Neural progenitor cell (in vitro differentiated cells): ENCODE data around the gene SLC25A42. TPM values are rescaled to one million over a fixed set of nuclear protein-coding genes. Genes with fewer than 3 reads are reported as not detected.

Experiments
- DNase-seq: peaks from one replicate; pipeline ENCODE4 v3.0.0-alpha.2; 2016; ENCODE audit warnings: low spot score
- H2AFZ ChIP-seq: fragments of 200-600 bp; sonication (generic); replicated peaks from 2 replicates; pipeline ENCODE4 v1.6.1; 2016; ENCODE audit warnings: antibody characterized with exemption
- H3F3A ChIP-seq: fragments of 200-600 bp; sonication (generic); 2 replicates; pipeline ENCODE4 v1.6.1; 2016; ENCODE audit warnings: antibody characterized with exemption, low read depth
- H3K27ac ChIP-seq: fragments of 200-600 bp; sonication (generic); 2 replicates; pipeline ENCODE4 v1.5.1; 2016; ENCODE audit warnings: mild to moderate bottlenecking
- H3K27me3 ChIP-seq: fragments of 200-600 bp; sonication (generic); 2 replicates; pipeline ENCODE4 v1.6.1; 2016; ENCODE audit warnings: mild to moderate bottlenecking, moderate library complexity
- H3K36me3 ChIP-seq: fragments of 200-600 bp; sonication (generic); 2 replicates; pipeline ENCODE4 v1.5.1; 2016
- H3K4me1 ChIP-seq: fragments of 200-600 bp; sonication (generic); 2 replicates; pipeline ENCODE4 v1.6.1; 2016; ENCODE audit warnings: mixed run types
- H3K4me2 ChIP-seq: fragments of 200-600 bp; sonication (generic); 2 replicates; pipeline ENCODE4 v1.6.1; 2016
- H3K4me3 ChIP-seq: fragments of 200-600 bp; sonication (generic); 2 replicates; pipeline ENCODE4 v1.5.1; 2016
- H3K79me2 ChIP-seq: fragments of 200-600 bp; sonication (generic); 2 replicates; pipeline ENCODE4 v1.6.1; 2016; ENCODE audit warnings: low read depth
- H3K9ac ChIP-seq: fragments of 200-600 bp; sonication (generic); 2 replicates; pipeline ENCODE4 v1.6.1; 2016
- H3K9me3 ChIP-seq: fragments of 200-600 bp; sonication (generic); 2 replicates; pipeline ENCODE4 v1.5.1; 2016; ENCODE audit warnings: low read depth
- H4K20me1 ChIP-seq: fragments of 200-600 bp; sonication (generic); 2 replicates; pipeline ENCODE4 v1.6.1; 2016; ENCODE audit warnings: low read depth
- H3K27ac Mint-ChIP-seq: 3 replicates; pipeline ENCODE4 v1.8.0; 2021; ENCODE audit warnings: mixed read lengths
- H3K27me3 Mint-ChIP-seq: 2 replicates; pipeline ENCODE4 v1.8.0; 2022; ENCODE audit warnings: low read depth, mild to moderate bottlenecking, inconsistent platforms, moderate library complexity, mixed read lengths; ENCODE audit not compliant: insufficient read depth
- H3K36me3 Mint-ChIP-seq: 3 replicates; pipeline ENCODE4 v1.8.0; 2021; ENCODE audit warnings: mixed read lengths
- H3K4me1 Mint-ChIP-seq: 3 replicates; pipeline ENCODE4 v1.8.0; 2021; ENCODE audit warnings: mixed read lengths
- H3K4me3 Mint-ChIP-seq: 3 replicates; pipeline ENCODE4 v1.8.0; 2021; ENCODE audit warnings: mild to moderate bottlenecking, moderate library complexity, mixed read lengths
- H3K9me3 Mint-ChIP-seq: 3 replicates; pipeline ENCODE4 v1.8.0; 2020; ENCODE audit warnings: mixed read lengths
- CTCF ChIP-seq: fragments of 200-600 bp; sonication (generic); IDR thresholded peaks from 2 replicates; pipeline ENCODE4 v1.5.1; 2017; ENCODE audit warnings: antibody characterized with exemption, mild to moderate bottlenecking
- EZH2 ChIP-seq: fragments of 200-600 bp; sonication (generic); IDR thresholded peaks from 2 replicates; pipeline ENCODE4 v1.6.1; 2017; ENCODE audit warnings: antibody characterized with exemption, mild to moderate bottlenecking, moderate library complexity
- EZH2phosphoT487 ChIP-seq: fragments of 200-600 bp; sonication (generic); IDR thresholded peaks from 2 replicates; pipeline ENCODE4 v1.6.1; 2017; ENCODE audit warnings: antibody characterized with exemption
- total RNA-seq: library from RNA; depleted of rRNA; stranded (reverse); fragments of >200 nt; gene quantifications from 2 replicates; pipeline ENCODE4 v1.2.3, GENCODE V29; 2015; ENCODE audit warnings: low replicate concordance

Gene SLC25A42
- total RNA-seq, 1 donor from 2014 or later: 4.0 TPM

- Mint-ChIP-seq H3K27me3 (peaks cover 20% of the 10 kb centered on the region), H3K4me1 (peaks cover 16% of the 10 kb centered on the region), H3K4me3 (peak overlapping the region; percentile 91), H3K9me3 (no peaks in the 10 kb centered on the region), H3K36me3 (peaks cover 2% of the 10 kb centered on the region), H3K27ac (no peak overlapping the region)
- H3K27me3 ChIP-seq: peaks cover 47% of the 10 kb centered on the region
- peak overlapping the region; percentile 48 for H3K4me3 ChIP-seq
- H3K4me1 ChIP-seq: peaks cover 5% of the 10 kb centered on the region
- H3F3A ChIP-seq: peaks cover 16% of the 10 kb centered on the region
- no peaks in the 10 kb centered on the region for H3K79me2 ChIP-seq
- H3K36me3 ChIP-seq: no peaks in the 10 kb centered on the region
- no peak overlapping the region for H3K27ac ChIP-seq
- peaks cover 3% of the 10 kb centered on the region for H4K20me1 ChIP-seq
- H3K9me3 ChIP-seq: no peaks in the 10 kb centered on the region
- H3K9ac ChIP-seq: no peak overlapping the region
- TF ChIP-seq EZH2phosphoT487: no peak
- peak; percentile 35 for TF ChIP-seq CTCF
- TF ChIP-seq EZH2: no peak
- H2AFZ ChIP-seq: no peak overlapping the region
- H3K4me2 ChIP-seq: peak overlapping the region; percentile 81
- DNase-seq: no peak
Measured at GRCh38 chr19:19064098-19064722, 416 bp downstream of the SLC25A42 start.

- peaks cover 3% of the 10 kb centered on the region for H4K20me1 ChIP-seq
- H3K4me3 ChIP-seq: no peak overlapping the region
- no peak for DNase-seq
- no peak overlapping the region for H2AFZ ChIP-seq
- H3K27ac ChIP-seq: no peak overlapping the region
- peaks cover 16% of the 10 kb centered on the region for H3K27me3 Mint-ChIP-seq
- H3K36me3 Mint-ChIP-seq: no peaks in the 10 kb centered on the region
- H3K4me2 ChIP-seq: peak overlapping the region; percentile 81
- peaks cover 5% of the 10 kb centered on the region for H3K4me1 ChIP-seq
- H3K79me2 ChIP-seq: no peaks in the 10 kb centered on the region
- no peak overlapping the region for H3K9ac ChIP-seq
- peak overlapping the region; percentile 91 for H3K4me3 Mint-ChIP-seq
- H3F3A ChIP-seq: peaks cover 16% of the 10 kb centered on the region
- H3K4me1 Mint-ChIP-seq: peaks cover 16% of the 10 kb centered on the region
- TF ChIP-seq CTCF (no peak), EZH2 (no peak), EZH2phosphoT487 (no peak)
- H3K9me3 Mint-ChIP-seq: no peaks in the 10 kb centered on the region
- H3K36me3 ChIP-seq: no peaks in the 10 kb centered on the region
- H3K27ac Mint-ChIP-seq: no peak overlapping the region
- H3K9me3 ChIP-seq: no peaks in the 10 kb centered on the region
- peaks cover 47% of the 10 kb centered on the region for H3K27me3 ChIP-seq
Measured at GRCh38 chr19:19064811-19065745, 1.3 kb downstream of the SLC25A42 start.

- H3K4me3 ChIP-seq: no peak overlapping the region
- no peaks in the 10 kb centered on the region for H3K36me3 Mint-ChIP-seq
- no peaks in the 10 kb centered on the region for H3K79me2 ChIP-seq
- H3K4me1 ChIP-seq: peaks cover 5% of the 10 kb centered on the region
- peaks cover 50% of the 10 kb centered on the region for H3K27me3 ChIP-seq
- no peak overlapping the region for H3K4me2 ChIP-seq
- no peak for TF ChIP-seq CTCF
- H4K20me1 ChIP-seq: peaks cover 3% of the 10 kb centered on the region
- H3K4me1 Mint-ChIP-seq: peaks cover 15% of the 10 kb centered on the region
- H2AFZ ChIP-seq: no peak overlapping the region
- H3K9me3 Mint-ChIP-seq: no peaks in the 10 kb centered on the region
- H3K36me3 ChIP-seq: no peaks in the 10 kb centered on the region
- no peak overlapping the region for H3K9ac ChIP-seq
- no peak overlapping the region for H3K27ac ChIP-seq
- peaks cover 16% of the 10 kb centered on the region for H3K27me3 Mint-ChIP-seq
- no peak for DNase-seq
- H3K4me3 Mint-ChIP-seq: peak overlapping the region; percentile 8
- no peaks in the 10 kb centered on the region for H3K9me3 ChIP-seq
- peaks cover 16% of the 10 kb centered on the region for H3F3A ChIP-seq
- H3K27ac Mint-ChIP-seq: no peak overlapping the region
Measured at GRCh38 chr19:19067276-19068072, 3.7 kb downstream of the SLC25A42 start.
